Measurements from ENCODE around the gene MUC20.
"Not testable (repeated sequence)": the region's sequence is repeated elsewhere in the genome, so short reads cannot be mapped to it uniquely, and the experiment has no call there.

DNA sequence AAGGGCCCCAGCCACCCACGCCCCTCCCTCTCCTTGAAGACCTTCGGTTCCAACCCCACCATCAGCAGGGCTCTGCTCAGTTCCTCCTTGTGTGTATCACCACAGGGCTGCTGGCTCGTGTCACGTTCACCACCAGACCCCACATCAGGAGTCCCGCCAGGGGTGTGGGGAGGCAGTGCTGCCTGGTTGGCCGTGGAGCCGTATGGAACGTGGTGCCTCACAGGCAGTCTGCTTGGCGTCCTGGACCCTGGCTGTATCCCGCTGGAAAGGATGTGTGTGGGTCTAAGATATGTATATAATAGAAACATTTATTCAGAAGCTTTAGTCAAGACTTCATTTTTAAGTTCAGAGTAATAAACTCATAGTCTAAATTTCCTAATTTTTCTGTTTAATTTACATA lies 40.1 kb upstream of the MUC20 start:
- not testable (repeated sequence) for TF ChIP-seq CTCF (IDR thresholded peaks at IDR 0.05); TCF7L2 (IDR thresholded peaks at IDR 0.05; ENCODE audit: low read depth, low read length); POLR2AphosphoS5 (IDR thresholded peaks at IDR 0.05; ENCODE audit: low read depth, low read length); SIN3A (IDR thresholded peaks at IDR 0.05; ENCODE audit: borderline replicate concordance, insufficient read depth, low read depth, low read length)
- TF ChIP-seq, protein P1, sequence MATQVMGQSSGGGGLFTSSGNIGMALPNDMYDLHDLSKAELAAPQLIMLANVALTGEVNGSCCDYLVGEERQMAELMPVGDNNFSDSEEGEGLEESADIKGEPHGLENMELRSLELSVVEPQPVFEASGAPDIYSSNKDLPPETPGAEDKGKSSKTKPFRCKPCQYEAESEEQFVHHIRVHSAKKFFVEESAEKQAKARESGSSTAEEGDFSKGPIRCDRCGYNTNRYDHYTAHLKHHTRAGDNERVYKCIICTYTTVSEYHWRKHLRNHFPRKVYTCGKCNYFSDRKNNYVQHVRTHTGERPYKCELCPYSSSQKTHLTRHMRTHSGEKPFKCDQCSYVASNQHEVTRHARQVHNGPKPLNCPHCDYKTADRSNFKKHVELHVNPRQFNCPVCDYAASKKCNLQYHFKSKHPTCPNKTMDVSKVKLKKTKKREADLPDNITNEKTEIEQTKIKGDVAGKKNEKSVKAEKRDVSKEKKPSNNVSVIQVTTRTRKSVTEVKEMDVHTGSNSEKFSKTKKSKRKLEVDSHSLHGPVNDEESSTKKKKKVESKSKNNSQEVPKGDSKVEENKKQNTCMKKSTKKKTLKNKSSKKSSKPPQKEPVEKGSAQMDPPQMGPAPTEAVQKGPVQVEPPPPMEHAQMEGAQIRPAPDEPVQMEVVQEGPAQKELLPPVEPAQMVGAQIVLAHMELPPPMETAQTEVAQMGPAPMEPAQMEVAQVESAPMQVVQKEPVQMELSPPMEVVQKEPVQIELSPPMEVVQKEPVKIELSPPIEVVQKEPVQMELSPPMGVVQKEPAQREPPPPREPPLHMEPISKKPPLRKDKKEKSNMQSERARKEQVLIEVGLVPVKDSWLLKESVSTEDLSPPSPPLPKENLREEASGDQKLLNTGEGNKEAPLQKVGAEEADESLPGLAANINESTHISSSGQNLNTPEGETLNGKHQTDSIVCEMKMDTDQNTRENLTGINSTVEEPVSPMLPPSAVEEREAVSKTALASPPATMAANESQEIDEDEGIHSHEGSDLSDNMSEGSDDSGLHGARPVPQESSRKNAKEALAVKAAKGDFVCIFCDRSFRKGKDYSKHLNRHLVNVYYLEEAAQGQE (IDR thresholded peaks at IDR 0.05; ENCODE audit: insufficient read depth in 1 of 2, low read depth in 2 of 2, low read length in 1 of 2) = not testable (repeated sequence)
